GM18517 (cell line): ENCODE results near the gene UBE2O.

ENCODE experiments used
- ATAC-seq: cut with Tn5 transposase; IDR thresholded peaks from one replicate; pipeline ENCODE4 v1.9.1; 2021; ENCODE audit warnings: mild to moderate bottlenecking, moderate library complexity; ENCODE audit not compliant: unreplicated experiment

Gene UBE2O

DNA sequence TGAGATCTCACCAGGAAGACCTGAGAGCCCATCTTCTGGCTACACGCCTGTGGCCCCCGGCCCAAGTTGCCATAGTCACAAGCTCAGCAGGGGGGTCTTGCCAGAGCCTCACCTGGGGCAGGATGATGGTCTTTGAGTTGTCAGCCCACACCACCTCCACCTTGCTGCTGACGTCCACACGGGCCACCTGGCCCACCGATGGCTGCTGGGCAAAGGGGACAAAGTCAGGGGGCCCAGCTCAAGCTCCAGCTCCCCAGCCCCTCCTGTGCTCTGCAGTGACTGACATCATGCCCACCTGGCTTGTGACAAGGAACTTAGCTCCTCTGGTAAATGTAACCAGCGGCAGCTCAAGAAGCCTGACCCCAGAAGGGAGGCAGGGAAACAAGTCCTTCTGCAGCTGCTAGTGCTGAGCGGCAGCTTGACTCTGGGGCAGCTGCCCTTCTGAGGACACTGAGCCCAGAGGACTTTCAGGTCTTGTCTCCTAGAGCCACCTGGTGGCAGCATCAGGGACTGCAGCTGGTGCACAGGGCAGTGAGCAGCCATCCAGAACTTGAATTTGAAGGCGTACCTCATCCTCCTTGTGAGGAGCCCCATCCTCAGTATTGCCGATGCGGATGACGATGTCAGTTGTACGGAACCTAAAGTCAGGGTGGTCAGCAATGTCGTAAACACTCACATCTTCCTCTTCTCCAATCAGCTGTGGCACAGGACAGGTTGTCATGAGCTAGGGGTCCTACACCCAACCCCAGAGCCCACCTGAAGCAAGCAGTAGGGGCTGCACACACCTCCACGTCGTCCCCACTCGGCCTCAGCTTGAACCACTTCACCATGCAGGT is 55.0 kb downstream of the UBE2O start:
- ATAC-seq, result no peak

DNA sequence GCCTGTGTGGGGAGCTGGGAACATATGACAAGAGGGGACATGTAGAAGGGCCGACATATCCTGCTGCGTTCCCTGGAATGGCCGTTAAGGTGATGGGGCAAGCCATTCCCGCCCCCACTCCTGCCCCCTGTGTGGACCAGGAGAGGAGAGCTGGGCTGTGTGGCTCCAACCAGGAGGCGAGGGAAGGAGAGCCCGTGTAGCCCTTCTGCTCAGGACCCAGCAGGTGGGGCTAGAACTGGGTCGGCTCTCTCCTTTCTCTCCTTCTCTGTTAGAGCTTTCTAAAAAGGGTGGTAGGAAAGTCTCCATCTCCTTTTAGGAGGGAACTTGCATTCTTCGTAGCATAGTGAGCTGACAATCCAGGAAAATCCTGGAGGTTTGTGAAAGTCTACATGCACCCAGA is 55.8 kb downstream of the UBE2O start:
- ATAC-seq, result no peak

DNA sequence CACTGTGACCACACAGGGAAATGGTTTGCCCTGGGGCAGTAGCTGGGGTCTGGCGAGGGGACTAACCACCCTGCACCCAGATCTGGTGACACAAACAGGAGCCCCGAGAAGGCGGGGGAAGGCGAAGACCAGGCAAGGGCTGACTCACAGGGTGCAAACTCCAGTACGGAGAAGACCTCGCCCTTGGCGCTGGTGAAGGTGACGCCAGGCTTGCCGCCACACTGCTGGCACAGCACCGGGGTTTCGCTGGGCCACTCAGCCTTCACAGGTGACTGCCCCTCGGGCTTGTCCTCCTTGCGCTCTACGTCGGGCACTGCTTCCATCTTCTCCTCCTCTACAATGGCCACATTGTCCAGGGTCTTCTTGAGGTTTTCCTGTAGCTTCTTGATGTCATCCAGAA is 57.0 kb downstream of the UBE2O start:
- no peak for ATAC-seq

DNA sequence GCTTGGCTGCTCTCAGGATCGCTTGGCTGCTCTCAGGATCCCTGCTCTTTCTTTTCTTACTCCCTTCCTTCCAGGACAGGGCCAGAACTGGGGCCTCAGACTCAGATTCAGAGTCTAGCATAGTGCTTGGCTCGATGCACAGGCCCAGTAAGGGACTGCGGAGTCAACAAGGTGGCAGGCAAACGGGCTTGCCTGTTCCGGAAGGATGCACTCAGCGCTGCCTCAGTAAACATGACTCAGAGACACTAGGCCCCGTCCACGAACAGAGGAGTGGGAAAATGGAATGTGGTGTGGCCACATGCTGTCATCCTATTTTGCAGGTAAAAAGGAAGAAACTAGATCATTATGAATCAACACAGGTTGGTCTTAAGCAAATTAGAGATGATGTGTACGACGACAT is 58.8 kb downstream of the UBE2O start:
- ATAC-seq, result no peak

DNA sequence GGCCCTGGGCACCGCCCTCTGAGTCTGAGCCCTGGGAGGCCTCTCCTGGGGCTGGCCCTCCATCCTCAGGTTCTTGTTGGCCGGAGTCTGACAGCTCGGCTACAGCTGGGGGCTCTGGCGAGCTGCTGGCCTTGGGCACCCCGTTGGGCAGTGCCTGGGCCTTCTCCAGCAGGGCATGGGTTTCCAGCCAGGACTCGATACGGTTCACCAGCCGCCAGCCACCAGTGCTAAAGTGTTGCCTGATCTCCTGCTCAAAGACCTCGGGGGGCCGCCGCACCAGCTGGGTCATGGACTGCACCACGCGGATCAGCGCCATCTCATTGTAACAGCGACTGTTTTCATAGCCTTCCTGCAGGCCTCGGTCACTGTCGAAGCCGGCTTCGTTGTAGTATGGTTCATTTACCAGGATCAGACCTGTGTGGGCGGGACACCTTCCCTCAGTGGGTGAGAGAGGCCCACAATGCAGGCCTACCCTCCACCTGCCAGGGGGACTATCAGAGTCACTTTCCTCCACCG is 61.7 kb downstream of the UBE2O start:
- ATAC-seq, result no peak

DNA sequence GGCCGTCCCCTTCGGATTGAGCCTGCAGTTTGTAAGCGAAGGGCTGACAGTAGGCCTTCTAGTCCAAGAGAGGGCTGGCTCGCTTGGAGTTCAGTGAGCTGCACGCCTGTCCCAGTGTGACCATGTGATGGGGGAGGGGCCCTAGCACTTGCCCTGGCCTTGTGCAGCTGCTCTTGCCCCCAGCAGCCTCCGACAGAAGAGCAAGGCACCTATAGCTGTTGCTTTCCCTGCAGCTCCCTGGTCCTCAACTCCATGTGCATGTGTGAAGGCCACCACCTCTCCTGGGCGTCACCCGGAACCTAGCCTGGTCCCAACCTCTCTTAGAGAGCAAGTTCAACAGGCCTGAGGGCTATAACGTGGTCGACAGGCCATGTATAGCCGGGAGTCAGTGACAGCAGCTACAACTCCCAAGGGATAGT is 62.9 kb downstream of the UBE2O start:
- no peak for ATAC-seq

DNA sequence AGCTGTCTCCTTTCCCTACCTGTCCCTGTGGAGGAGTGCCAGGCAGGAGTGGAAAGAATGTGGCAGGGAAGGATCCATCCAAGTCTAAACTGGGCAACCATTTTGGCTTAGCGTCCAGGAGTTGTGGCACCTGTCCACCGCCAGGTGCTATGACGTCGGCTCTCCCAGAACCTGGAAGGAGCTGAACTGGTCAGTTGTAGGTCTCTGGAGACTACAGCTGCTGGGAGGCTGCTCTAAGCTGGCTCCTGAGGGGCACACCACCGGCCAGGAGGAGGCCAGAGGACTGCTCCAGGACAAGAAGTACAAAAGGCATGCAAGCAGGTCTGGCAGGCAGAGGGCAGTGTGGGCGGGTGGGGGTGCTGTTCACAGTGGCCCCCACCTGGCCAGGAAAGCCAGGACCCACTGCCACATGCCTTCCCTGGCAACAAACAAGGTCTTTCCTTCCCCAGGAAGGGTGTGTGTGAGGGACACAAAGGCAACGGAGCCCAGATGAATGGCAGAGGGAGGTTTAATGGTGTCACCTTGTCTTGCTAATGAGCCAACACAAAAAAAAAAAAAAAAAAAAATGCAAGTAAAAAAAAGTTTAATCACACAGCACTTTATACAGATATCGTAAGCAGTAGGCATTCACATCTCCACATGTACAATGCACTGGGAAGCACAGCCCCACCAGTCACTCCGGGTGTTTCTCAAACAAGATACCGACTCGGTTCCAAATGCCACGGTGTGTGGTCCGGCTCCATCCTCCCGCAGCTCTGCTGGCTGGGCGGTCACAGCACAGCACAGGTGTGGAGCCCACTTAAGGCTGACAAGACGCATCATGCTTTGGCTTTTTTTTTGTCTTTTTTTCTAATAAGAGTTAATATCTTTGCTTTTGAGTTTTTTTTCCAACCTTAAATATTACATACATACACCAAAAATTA is 63.7 kb downstream of the UBE2O start:
- no peak for ATAC-seq

DNA sequence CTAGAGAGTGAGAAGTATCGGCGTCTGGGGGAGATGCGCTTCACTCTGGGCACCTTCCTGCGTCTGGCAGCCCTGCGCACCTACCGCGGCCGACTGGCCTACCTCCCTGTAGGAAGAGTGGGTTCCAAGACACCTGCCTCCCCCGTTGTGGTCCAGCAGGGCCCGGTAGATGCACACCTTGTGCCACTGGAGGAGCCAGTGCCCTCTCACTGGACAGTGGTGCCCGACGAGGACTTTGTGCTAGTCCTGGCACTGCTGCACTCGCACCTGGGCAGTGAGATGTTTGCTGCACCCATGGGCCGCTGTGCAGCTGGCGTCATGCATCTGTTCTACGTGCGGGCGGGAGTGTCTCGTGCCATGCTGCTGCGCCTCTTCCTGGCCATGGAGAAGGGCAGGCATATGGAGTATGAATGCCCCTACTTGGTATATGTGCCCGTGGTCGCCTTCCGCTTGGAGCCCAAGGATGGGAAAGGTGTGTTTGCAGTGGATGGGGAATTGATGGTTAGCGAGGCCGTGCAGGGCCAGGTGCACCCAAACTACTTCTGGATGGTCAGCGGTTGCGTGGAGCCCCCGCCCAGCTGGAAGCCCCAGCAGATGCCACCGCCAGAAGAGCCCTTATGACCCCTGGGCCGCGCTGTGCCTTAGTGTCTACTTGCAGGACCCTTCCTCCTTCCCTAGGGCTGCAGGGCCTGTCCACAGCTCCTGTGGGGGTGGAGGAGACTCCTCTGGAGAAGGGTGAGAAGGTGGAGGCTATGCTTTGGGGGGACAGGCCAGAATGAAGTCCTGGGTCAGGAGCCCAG is 65.8 kb downstream of the UBE2O start:
- ATAC-seq, result no peak

DNA sequence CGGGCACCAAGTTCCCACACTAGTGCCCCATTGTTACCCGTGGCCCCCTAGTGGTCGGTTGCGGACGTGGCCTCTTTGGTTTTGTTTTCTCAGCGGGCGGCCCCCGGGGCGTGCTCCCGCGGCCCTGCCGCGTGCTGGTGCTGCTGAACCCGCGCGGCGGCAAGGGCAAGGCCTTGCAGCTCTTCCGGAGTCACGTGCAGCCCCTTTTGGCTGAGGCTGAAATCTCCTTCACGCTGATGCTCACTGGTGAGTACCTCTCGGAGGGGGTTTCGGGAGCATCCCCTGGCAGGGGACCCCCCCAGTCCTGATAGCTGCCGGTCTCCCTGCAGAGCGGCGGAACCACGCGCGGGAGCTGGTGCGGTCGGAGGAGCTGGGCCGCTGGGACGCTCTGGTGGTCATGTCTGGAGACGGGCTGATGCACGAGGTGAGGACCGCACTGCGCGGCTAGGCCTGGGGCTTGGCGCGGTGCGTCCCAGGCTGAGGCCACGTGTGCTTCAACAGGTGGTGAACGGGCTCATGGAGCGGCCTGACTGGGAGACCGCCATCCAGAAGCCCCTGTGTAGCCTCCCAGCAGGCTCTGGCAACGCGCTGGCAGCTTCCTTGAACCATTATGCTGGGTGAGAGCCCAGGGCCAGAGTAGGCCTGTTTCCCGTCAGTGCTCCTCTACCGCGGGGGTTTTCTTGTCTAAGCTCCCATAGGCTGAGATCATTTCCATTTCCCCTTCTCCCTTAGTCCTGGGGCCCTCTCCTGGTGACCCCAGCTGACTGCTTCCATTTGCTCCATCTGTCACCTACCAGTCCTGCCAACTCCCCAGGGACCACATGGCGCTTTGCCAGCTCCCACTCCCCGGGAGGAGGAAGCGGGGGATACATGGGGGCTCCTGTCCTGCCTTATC is 66.8 kb downstream of the UBE2O start:
- ATAC-seq, result no peak

DNA sequence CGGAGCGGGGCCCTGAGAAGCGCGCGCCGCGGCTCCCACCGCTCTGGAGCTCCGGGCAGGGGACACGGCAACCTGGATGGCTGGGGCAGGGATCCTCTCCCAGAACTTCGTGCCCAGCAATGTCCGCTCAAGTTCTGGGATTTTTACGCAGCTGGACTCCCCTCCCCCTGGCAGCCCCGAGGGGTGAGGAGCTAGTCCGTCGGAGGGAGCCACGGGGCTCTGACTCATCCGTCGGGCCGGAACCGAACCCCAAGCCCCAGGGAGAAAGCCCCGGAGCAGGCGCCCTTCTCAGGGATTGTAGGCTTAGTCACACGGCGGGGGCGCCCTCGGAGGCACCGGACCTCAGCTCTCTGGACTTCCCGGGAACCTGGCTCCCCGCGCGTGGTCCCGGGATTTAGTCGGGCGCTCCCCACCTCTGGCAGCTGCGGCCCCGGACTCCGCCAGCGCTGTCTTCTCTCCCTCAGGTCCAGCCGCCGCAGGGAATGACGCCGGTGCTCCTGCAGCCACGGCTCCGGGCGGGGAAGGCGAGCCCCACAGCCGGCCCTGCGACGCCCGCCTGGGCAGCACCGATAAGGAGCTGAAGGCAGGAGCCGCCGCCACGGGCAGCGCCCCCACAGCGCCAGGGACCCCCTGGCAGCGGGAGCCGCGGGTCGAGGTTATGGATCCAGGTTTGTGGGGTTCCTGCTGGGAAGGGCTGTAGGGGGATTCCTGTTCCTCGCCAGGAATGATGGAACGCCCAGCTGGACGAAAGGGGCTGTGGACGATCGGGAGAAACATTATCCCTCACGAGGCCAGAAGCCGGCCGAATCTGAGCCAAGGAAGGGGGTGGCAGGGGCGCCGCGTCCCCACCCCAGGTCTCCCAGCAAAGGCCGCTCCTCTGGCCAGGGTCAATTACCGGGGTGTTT is 67.7 kb downstream of the UBE2O start:
- no peak for ATAC-seq

DNA sequence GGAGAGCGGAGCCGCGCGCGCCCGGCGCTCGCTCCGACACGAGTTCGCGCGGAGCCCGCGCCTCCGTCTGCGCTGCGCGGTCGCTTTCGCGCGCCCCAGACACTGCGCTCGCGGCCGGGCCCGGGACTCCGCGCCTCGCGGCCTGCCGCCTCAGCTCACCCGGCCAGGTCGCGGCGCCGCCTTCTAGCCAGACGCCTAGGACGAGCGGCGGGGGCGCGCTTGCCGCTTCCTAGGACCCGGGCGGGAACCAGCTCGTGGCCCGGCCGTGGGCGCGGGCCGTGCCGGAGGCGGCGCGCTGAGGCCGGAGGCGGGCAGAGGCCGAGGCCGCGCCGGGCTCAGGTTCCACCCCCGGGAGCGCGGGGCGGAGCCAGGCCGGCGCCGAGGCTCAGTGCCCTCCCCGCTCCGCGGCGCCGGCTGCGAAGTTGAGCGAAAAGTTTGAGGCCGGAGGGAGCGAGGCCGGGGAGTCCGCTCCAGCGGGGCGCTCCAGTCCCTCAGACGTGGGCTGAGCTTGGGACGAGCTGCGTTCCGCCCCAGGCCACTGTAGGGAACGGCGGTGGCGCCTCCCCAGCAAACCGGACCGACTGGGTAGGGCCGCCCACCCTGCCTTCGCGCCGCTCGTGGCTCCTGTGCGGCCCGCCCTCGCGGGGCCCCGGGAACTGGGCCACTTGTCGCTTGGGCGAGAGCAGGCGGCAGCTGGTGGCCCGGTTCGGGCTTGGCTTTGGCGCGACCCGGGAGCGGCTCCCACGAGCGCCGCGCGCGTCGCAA is 68.5 kb downstream of the UBE2O start, which contains the start of gene SPHK1:
TSS of gene SPHK1 (plus strand) at position 388 of the 765 bp plus-strand sequence. CDS start 1,036 bp downstream, outside the sequence.
- peak; percentile 52 for ATAC-seq

DNA sequence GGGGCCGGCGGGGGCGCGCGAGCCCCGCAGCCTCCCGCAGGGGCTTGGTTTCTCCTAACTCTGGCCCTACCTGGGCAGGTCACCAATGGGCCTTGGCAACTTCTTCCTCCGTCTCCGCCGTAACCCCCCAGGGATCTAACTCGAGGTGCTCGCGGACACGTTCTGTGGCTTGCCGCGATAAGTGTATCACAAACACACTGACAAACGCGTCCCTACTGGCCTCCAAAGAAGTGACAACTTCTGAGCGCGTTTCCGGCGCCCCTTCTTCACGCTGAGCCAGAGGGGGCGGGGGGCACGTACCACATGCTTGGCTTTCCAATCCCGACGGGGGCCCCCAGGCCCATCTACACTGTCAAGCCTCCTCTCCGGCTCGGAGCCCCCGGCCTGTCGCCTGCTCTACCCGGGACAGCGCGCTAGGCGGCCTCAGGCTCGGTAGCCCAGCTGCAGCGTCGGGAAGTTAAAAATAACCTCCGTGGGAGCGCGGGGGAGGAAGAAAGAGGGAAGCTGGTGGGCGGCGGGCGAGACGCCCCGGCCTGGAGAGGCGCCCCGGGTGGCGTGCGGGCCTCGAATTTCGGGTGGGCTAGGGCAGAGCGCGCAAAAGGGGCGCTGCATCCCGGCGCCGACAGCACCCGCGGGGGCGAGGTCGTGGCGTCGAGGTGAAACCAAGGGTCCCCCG is 69.3 kb downstream of the UBE2O start:
- peak; percentile 12 for ATAC-seq

DNA sequence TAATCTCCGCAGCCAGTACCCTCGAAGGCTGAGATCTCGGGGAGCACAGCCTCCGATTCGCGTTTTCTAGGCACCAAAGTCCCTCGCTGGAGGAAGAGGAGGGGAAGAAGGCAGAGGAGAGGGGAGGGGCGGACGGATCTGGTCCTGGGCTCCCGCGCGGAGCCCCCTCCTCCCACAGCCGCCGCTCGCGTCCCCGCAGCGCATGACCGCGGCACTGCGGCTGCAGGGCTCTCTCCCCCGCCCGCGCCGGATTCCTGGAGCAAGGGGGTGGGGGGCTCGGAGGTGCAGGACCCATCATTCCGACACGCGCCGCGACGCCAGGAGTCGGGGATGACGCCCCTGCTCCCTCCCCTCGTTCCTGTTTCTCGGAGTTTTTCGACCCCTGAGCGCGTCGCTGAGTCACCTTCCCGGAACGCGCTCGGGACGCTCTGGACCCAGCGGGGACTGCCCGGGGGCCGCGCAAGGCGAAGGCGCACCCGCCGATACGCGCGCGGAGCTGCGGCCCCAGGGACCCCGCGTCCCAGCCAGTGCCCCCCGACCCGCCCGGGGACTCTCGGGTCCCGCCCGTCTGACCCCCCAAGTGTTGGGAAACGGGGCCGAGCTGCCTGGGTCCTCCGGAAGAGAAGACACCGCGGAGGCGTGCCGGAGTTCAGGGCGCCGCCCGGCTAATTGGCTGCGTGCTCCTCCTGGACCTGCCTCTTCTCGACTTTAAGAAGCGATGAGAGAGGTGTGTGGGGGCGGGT is 70.0 kb downstream of the UBE2O start:
- ATAC-seq, result no peak

DNA sequence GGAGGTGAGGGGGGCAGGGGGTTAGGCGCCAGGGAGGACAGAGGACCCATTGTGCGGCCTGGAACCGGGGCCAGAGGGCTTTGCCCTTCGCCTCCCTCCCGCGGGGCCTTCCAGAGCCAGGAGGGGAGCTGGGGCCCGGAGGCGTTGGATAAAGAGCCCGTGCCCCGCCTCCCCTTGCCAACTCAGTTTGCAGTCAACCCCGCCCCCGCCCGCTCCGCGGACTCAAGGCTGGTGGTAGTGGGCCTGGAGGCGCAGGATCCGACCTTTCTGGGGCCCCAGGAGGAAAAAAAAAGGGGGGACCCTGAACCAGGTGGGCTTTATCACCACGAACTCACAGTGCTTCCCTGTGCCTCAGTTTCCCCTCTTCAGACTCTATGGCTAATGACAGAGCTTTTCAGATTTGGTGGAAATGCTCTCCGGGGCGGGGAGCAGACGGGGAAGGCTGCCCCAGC is 70.6 kb downstream of the UBE2O start:
- no peak for ATAC-seq

DNA sequence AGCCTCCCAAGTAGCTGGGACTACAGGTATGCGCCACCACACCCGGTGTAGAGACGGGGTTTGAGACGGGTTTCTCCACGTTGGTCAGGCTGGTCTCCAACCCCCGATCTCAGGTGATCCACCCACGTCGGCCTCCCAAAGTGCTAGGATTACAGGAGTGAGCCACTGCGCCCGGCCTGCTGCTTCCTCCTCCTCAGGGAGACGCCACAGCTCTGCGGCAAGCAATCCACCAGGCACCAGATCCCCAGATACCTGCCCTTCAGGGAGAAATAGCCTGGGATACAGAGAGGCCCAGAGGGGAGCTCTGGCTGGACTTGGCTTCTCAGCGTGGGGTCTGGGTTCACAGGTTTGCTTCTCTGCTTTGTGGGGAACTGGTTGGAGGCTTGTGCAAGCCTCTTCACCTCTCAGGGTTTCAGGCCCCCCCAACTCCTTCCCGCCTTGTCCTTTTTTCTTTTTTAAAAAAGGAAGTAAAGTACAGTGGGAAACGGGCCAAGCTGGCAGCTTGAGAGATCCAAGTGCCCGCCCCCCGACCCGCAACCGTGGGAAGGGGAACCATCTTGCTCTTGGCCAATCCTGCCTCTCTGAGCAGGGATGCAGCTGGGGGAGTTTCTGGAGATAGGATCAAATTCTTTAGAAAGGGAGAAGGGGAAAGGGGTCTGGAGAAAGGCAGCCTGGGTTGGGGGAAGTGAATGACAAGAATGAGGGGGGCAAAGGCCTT is 71.2 kb downstream of the UBE2O start:
- no peak for ATAC-seq
